Hepatocyte (in vitro differentiated cells): Measurements from ENCODE around the gene CORO1C. TPM values are rescaled to one million over a fixed set of nuclear protein-coding genes. Genes with fewer than 3 reads are reported as not detected.

Source experiments
- DNase-seq: peaks from one replicate; pipeline ENCODE4 v3.0.0-alpha.2; 2016; ENCODE audit warnings: low spot score
- H2AFZ ChIP-seq: fragments of 200-600 bp; sonication (generic); 2 replicates; pipeline ENCODE4 v1.6.0; 2016; ENCODE audit warnings: antibody characterized with exemption, mild to moderate bottlenecking
- H3K27ac ChIP-seq: fragments of 200-600 bp; sonication (generic); 2 replicates; pipeline ENCODE4 v1.5.1; 2016; ENCODE audit warnings: mild to moderate bottlenecking
- H3K27me3 ChIP-seq: fragments of 200-600 bp; sonication (generic); 2 replicates; pipeline ENCODE4 v1.6.1; 2016
- H3K36me3 ChIP-seq: fragments of 200-600 bp; sonication (generic); replicated peaks from 2 replicates; pipeline ENCODE4 v1.5.1; 2016; ENCODE audit warnings: low read depth; ENCODE audit not compliant: insufficient read depth
- H3K4me1 ChIP-seq: fragments of 200-600 bp; sonication (generic); 2 replicates; pipeline ENCODE4 v1.5.1; 2016; ENCODE audit warnings: mild to moderate bottlenecking, moderate library complexity; ENCODE audit not compliant: insufficient read depth
- H3K4me2 ChIP-seq: fragments of 200-600 bp; sonication (generic); 2 replicates; pipeline ENCODE4 v1.6.0; 2016
- H3K4me3 ChIP-seq: fragments of 200-600 bp; sonication (generic); 2 replicates; pipeline ENCODE4 v1.5.1; 2016; ENCODE audit warnings: mild to moderate bottlenecking
- H3K79me2 ChIP-seq: fragments of 200-600 bp; sonication (generic); 2 replicates; pipeline ENCODE4 v1.6.0; 2017; ENCODE audit warnings: mild to moderate bottlenecking
- H3K9me2 ChIP-seq: fragments of 200-600 bp; sonication (generic); replicated peaks from 2 replicates; pipeline ENCODE4 v1.6.0; 2017; ENCODE audit warnings: mild to moderate bottlenecking; ENCODE audit not compliant: insufficient read depth
- H3K9me3 ChIP-seq: fragments of 200-600 bp; sonication (generic); 2 replicates; pipeline ENCODE4 v1.5.1; 2016; ENCODE audit warnings: low read depth, mild to moderate bottlenecking
- H4K20me1 ChIP-seq: fragments of 200-600 bp; sonication (generic); 2 replicates; pipeline ENCODE4 v1.6.0; 2016; ENCODE audit warnings: mild to moderate bottlenecking; ENCODE audit not compliant: insufficient read depth, poor library complexity, severe bottlenecking
- CTCF ChIP-seq: fragments of 200-600 bp; sonication (generic); IDR thresholded peaks from 2 replicates; pipeline ENCODE4 v1.5.1; 2016; ENCODE audit warnings: antibody characterized with exemption, mild to moderate bottlenecking; ENCODE audit not compliant: poor library complexity
- EZH2 ChIP-seq: fragments of 200-600 bp; sonication (generic); IDR thresholded peaks from 2 replicates; pipeline ENCODE4 v1.6.1; 2016; ENCODE audit warnings: antibody characterized with exemption, mild to moderate bottlenecking, borderline replicate concordance
- EZH2phosphoT487 ChIP-seq: fragments of 200-600 bp; sonication (generic); IDR thresholded peaks from one replicate; pipeline ENCODE4 v1.6.1; 2018; ENCODE audit warnings: antibody characterized with exemption, mild to moderate bottlenecking, low read depth, moderate library complexity; ENCODE audit not compliant: unreplicated experiment, severe bottlenecking
- WGBS: methylation state at CpG from one replicate; pipeline ENCODE4 v1.1.6; 2016; ENCODE audit warnings: low lambda C conversion rate; ENCODE audit errors: missing lambda C conversion rate; 5-methylcytosine and 5-hydroxymethylcytosine counted together
- polyA plus RNA-seq: library from polyadenylated mRNA; unstranded; fragments of >200 nt; fragmentation: Nextera tagmentation; extraction: Ambion mirVana; gene quantifications from 2 replicates; pipeline ENCODE4 v1.2.1, GENCODE V29; 2016
- total RNA-seq: library from RNA; depleted of rRNA; stranded (reverse); fragments of >200 nt; gene quantifications from 2 replicates; pipeline ENCODE4 v1.2.3, GENCODE V29; 2014

The CORO1C gene
- total and polyA plus RNA-seq, 2 experiments from 2014 or later, result 110 to 137 TPM

- Histone ChIP-seq H3K27ac (no peak overlapping the region), H3K79me2 (no peaks in the 10 kb centered on the region), H3K4me3 (no peak overlapping the region), H4K20me1 (no peaks in the 10 kb centered on the region), H3K9me3 (no peaks in the 10 kb centered on the region), H3K4me1 (no peaks in the 10 kb centered on the region), H3K9me2 (no peaks in the 10 kb centered on the region), H3K27me3 (no peaks in the 10 kb centered on the region), H3K36me3 (no peaks in the 10 kb centered on the region), H3K4me2 (no peak overlapping the region), H2AFZ (no peak overlapping the region)
- DNase-seq, result no peak
- TF ChIP-seq EZH2, result no peak
- TF ChIP-seq EZH2phosphoT487, result no peak
- TF ChIP-seq CTCF, result no peak
- 97% methylated on average over 11 of the region's 11 CpGs for WGBS
Measured at GRCh38 chr12:108647585-108648287, 83.6 kb downstream of the CORO1C start.

DNA sequence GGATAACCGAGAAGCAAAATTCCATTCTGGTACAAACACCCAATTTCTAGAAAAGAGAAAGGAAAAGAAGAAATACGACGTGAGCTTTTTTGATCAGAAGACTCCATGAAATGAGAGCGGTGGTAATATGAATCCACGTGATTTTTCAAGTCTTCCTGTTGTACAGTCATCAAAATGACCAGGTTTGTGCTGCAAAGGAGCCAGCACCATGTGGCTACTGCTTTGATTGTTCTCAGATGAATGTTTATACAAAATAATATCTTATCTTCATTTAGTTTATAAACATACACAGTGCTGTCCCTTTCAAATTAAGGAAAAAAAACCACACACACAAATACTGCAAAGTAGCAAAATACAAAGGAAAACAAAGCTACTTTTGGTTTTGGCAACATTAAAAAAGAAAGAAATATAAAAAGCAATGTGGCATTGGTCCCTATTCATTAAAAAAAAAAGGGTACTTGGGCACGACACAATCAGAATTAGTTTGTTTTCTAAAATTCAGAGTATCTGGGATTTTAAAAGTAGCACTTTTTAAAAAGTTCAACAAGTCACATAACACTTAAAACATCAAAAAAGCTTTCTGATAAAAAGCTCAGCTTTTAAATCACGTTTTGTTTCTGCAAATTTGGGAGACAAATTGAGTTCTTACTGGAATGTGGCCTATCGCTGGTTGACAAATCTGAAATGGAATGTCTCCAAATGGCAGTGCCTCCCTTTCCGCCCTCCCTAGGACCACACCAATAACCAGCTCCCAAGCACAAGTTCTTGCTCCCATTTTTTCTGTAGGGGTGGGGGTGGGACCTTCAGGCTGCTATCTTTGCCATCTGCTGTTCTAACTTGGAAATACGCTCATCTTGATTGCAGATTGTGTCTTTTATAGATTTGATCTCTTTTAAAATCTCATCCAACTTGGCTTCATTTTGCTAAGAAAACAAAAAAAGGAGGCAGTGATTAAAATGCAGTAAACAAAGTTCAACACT is 84.4 kb downstream of the CORO1C start:
- no peaks in the 10 kb centered on the region for H3K9me3 ChIP-seq
- no peaks in the 10 kb centered on the region for H3K4me1 ChIP-seq
- no peak for DNase-seq
- TF ChIP-seq CTCF, result no peak
- TF ChIP-seq EZH2, result no peak
- TF ChIP-seq EZH2phosphoT487, result no peak
- no peaks in the 10 kb centered on the region for H3K36me3 ChIP-seq
- H4K20me1 ChIP-seq, result no peaks in the 10 kb centered on the region
- no peaks in the 10 kb centered on the region for H3K27me3 ChIP-seq
- no peaks in the 10 kb centered on the region for H3K9me2 ChIP-seq
- H2AFZ ChIP-seq, result no peak overlapping the region
- no peak overlapping the region for H3K27ac ChIP-seq
- 75% methylated on average over 10 of the region's 10 CpGs for WGBS
- no peaks in the 10 kb centered on the region for H3K79me2 ChIP-seq
- no peak overlapping the region for H3K4me3 ChIP-seq
- H3K4me2 ChIP-seq, result no peak overlapping the region

DNA sequence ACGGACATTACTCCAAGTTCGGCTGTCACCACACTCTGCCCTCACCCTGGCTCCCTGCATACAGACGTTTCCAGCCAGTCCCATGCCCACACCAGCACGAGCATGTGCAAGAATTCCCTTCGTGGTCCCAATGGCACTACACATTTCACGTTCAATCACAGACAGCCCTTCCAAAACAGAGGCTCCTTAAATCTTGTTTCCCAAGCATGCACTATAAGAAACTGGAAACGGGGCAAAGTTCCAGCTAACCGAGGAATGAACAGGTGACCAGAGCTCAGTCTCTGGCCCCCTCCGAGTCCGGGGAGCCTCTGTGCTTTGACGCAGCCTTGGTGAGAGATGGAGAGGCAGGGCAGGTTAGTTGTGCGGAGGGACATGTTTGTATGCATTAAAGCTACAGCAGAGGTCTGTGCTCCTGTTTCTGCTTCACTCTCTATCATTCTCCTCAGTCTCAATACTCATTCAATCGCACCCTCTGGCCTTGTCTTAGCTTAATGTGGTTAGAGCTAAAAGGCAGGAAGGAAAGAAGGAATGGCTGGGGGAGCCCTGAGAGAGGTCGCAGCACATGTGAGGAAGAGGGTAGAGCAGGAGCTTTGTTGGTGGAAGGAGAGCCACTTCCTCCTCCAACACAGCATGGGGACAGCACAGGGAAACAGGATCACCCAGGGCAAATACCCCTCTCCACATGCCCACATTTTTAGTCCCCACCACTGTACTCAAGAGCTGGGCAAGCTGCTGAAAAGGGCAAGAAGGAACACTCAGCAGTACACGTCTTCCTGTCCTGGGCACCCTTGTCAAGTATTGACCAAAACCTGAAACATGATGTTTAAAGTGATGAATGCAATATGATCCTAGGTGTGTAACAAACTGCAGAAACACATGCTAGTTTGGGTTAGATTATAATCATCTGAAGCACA is 85.4 kb downstream of the CORO1C start:
- Histone ChIP-seq H3K79me2 (no peaks in the 10 kb centered on the region), H4K20me1 (no peaks in the 10 kb centered on the region), H3K4me1 (no peaks in the 10 kb centered on the region), H3K4me2 (no peak overlapping the region), H3K36me3 (no peaks in the 10 kb centered on the region), H3K4me3 (no peak overlapping the region), H2AFZ (no peak overlapping the region), H3K9me2 (no peaks in the 10 kb centered on the region), H3K9me3 (no peaks in the 10 kb centered on the region), H3K27ac (no peak overlapping the region), H3K27me3 (no peaks in the 10 kb centered on the region)
- no peak for TF ChIP-seq EZH2phosphoT487
- WGBS, result 92% methylated on average over 15 of the region's 15 CpGs
- DNase-seq, result no peak
